ENCODE data around the gene KRTAP2-4. TPM values are rescaled to one million over a fixed set of nuclear protein-coding genes. Genes with fewer than 3 reads are reported as not detected.
"Not testable (repeated sequence)": the region's sequence is repeated elsewhere in the genome, so short reads cannot be mapped to it uniquely, and the experiment has no call there.

KRTAP2-4 gene
- total and polyA plus RNA-seq, 2 of the 13 experiments (the other 11 are each of a cell fraction or from before 2014, with no cell fraction given) = not detected

DNA sequence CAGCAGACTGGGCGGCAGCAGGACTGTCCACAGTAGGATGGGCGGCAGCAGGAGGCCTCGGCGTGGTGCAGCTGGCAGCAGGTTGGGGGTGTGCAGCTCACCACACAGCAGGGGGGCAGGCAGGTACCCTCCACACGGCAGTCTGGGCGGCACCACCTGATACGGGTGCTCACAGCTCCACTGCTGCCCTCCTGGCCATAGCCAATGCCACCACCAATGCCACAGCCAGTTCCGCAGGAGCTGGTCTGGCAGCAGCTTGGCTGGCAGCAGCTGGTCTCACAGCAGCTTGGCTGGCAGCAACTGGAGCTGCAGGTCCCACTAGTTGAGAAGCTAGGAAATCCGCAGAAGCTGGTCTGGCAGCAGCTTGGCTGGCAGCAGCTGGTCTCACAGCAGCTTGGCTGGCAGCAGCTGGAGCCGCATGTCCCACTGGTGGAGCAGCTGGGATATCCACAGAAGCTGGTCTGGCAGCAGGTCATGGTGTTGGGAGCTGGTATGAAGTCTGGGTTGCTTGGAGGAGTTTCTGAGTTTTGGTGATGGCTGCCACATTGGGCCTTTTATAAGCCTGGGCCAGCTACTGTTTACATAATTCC lies 31.2 kb downstream of the KRTAP2-4 start, which contains the start of gene KRTAP1-3:
Gene KRTAP1-3, minus strand, starts transcription at position 529 of the 590 bp plus-strand sequence. Its CDS starts 53 bp downstream, at position 476.
- BruUV-seq (replicated peaks) = not testable (repeated sequence)

DNA sequence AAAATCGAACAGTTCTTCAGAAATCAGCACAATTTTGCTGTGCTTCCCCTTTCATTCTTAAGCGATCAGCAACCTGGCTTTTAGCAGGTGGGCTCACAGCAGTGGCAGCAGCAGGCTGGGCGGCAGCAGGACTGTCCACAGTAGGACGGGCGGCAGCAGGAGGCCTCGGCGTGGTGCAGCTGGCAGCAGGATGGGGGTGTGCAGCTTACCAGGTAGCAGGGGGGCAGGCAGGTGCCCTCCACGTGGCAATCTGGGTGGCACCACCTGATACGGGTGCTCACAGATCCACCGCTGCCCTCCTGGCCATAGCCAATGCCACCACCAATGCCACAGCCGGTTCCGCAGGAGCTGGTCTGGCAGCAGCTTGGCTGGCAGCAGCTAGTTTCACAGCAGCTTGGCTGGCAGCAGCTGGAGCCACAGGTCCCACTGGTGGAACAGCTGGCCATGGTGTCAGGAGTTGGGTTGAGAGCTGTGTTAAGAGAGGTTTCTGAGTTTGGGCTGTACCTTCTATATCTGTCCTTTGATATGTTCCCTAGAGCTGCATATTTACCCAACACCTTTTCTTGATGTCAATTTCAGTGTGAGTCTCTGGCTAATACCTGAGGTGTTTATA lies 35.9 kb downstream of the KRTAP2-4 start, which contains the start of gene KRTAP1-4:
Gene KRTAP1-4, minus strand, starts transcription at position 563 of the 613 bp plus-strand sequence. Its CDS starts 117 bp downstream, at position 446.
- Histone ChIP-seq H3K27me3 (ENCODE audit: control insufficient read depth in 1 of 2, insufficient read depth in 2 of 2, low read length in 2 of 2) (no peaks in the 10 kb centered on the region; a peak in 1 of 5 replicates), H3K79me2 (ENCODE audit: insufficient read depth, low read length) (no peaks in the 10 kb centered on the region), H3K9ac (ENCODE audit: insufficient read depth, low read depth, low read length) (no peak within 1 kb of the TSS), H3K27ac (ENCODE audit: extremely low read length, insufficient read depth, low read length) (no peak within 1 kb of the TSS), H3K4me2 (ENCODE audit: low read depth, low read length) (no peak within 1 kb of the TSS), H2AFZ (ENCODE audit: low read length) (no peak within 1 kb of the TSS), H4K20me1 (ENCODE audit: insufficient read depth, low read length) (no peaks in the 10 kb centered on the region), H3K36me3 (replicated peaks in 1 of 2; ENCODE audit: control insufficient read depth in 1 of 2, insufficient read depth in 2 of 2, low read length in 2 of 2) (no peaks in the 10 kb centered on the region), H3K4me1 (ENCODE audit: insufficient read depth, low read length) (no peaks in the 10 kb centered on the region), H3K4me3 (replicated peaks in 1 of 3; ENCODE audit: insufficient read depth in 1 of 3, low read depth in 2 of 3, low read length in 3 of 3) (no peak within 1 kb of the TSS), H3K9me3 (ENCODE audit: low read length) (no peaks in the 10 kb centered on the region)
- in situ Hi-C loops (cut with HindIII; ENCODE audit: extremely low pct_ligation_motif_present, low pct_unique_long_range_greater_than_20kb) = no loop called here
- ChIA-PET CTCF (ENCODE audit: low intra/inter-chr PET ratio, low total read pairs) (no interaction called here), POLR2A (no interaction called here)
- DNase-seq (ENCODE audit: low spot score) (no peak), ATAC-seq (no peak), FAIRE-seq (no peak)
- no TSS peak for BruUV-seq (replicated peaks)
- WGBS (ENCODE audit: low lambda C conversion rate) = 70% methylated on average over 6 of the region's 12 CpGs
- TF ChIP-seq TCF7L2 (IDR thresholded peaks at IDR 0.05; ENCODE audit: low read depth, low read length) (no peak), ZSCAN12 (CRISPR knock-in tag; IDR thresholded peaks at IDR 0.05) (no peak), GATAD2A (CRISPR knock-in tag; IDR thresholded peaks at IDR 0.05) (no peak), HOXD1 (CRISPR knock-in tag; IDR thresholded peaks at IDR 0.05) (no peak), ARNT2 (CRISPR knock-in tag; IDR thresholded peaks at IDR 0.05; ENCODE audit: low read depth) (no peak)
- intact Hi-C loops (cut with micrococcal nuclease; ENCODE audit: unreplicated experiment) = no loop called here

More for the DNA sequence above, 31.2 kb downstream of the KRTAP2-4 start, which contains the start of gene KRTAP1-3:
- WGBS (ENCODE audit: low lambda C conversion rate) = 72% methylated on average over 9 of the region's 10 CpGs
- POLR2A ChIA-PET; CTCF ChIA-PET (ENCODE audit: low intra/inter-chr PET ratio, low total read pairs); H3K9ac ChIP-seq (ENCODE audit: insufficient read depth, low read depth, low read length); H3K4me3 ChIP-seq (replicated peaks in 1 of 3; ENCODE audit: insufficient read depth in 1 of 3, low read depth in 2 of 3, low read length in 3 of 3); intact Hi-C loops (cut with micrococcal nuclease; ENCODE audit: unreplicated experiment); H3K79me2 ChIP-seq (ENCODE audit: insufficient read depth, low read length); H4K20me1 ChIP-seq (ENCODE audit: insufficient read depth, low read length); in situ Hi-C loops (cut with HindIII; ENCODE audit: extremely low pct_ligation_motif_present, low pct_unique_long_range_greater_than_20kb); H3K27ac ChIP-seq (ENCODE audit: extremely low read length, insufficient read depth, low read length); FAIRE-seq; H3K4me1 ChIP-seq (ENCODE audit: insufficient read depth, low read length); DNase-seq (ENCODE audit: low spot score); H3K36me3 ChIP-seq (replicated peaks in 1 of 2; ENCODE audit: control insufficient read depth in 1 of 2, insufficient read depth in 2 of 2, low read length in 2 of 2); H2AFZ ChIP-seq (ENCODE audit: low read length); H3K27me3 ChIP-seq (ENCODE audit: control insufficient read depth in 1 of 2, insufficient read depth in 2 of 2, low read length in 2 of 2); H3K9me3 ChIP-seq (ENCODE audit: low read length); ATAC-seq; H3K4me2 ChIP-seq (ENCODE audit: low read depth, low read length): not testable (repeated sequence)
- peak; percentile 12; the same call in 1 of the 2 replicates for TF ChIP-seq ZNF768 (CRISPR knock-in tag; IDR thresholded peaks at IDR 0.05)

Data from HepG2 (cell line).